Fibroblast of skin of left quadriceps (primary cell): Measurements from ENCODE around the gene PSMC6.

ENCODE experiments used
- DNase-seq, 2 experiments: peaks; one replicate each; pipeline ENCODE4 v3.0.0-alpha.2; 2013; ENCODE audit warnings: low read depth in 2 of 2

Gene PSMC6

DNA sequence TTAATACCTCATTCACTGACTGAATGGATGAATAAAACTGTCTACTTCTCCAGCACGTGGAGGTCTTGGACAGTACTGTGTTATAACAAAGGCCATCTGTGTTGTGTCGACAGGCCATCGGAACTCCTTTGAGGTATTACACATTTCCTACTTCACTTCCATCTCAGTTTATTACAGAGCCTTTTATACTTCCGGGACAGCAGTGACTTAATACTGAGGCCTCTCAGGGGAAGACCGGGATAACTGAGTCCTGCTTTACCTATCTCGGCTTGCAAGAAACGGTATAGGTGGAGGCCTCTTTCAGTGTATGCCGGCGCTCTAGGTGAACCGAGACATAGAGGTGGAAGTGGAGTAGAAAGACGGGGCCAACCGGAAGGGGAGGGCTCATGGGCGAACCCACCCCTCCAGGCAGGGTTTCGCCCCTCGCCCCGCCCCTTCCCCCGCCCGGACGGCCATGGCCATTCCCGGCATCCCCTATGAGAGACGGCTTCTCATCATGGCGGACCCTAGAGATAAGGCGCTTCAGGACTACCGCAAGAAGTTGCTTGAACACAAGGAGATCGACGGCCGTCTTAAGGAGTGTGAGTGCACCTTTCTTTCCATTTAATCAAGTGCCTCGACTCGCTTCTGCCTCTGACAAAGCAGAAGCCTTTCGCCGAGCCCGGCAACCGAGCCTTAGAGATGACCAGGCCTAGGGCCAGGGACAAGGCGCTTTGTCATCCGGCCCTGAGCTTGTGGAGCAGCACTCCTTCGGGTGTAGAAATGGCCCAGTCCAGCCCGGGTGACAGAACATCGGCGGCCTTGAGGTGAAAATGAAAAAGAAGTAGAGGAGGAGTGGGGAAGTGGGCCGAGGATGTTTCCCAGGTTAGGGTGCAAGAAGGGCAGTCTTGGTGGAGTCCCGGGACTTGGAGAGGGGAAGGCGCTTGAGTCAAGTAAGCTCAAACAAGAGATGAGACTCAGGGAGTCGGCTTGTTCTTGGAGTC, at the start of gene PSMC6:
TSS of gene PSMC6 (plus strand) at position 477 of the 983 bp plus-strand sequence. CDS start at position 497, 20 bp downstream.
- DNase-seq: peak; percentile 66 to 71

DNA sequence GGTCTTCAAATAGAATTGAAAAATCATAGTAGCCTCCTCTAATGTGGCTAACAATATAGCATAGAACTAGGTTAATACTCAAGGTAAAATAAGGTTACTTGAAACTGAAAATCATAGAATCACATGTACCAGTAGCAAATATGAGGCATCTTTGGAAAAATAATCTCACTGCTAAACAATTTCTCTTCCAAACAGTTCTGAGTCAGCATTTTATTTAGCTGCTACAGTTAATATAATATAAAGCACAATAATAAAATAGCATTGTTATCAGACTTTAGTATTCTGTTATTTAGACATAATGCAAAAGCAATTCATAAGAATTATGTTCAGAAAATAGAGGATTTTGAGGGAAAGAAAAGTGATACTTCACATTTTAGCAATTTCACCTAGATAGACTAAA, 46.7 kb upstream of the PSMC6 start:
- no peak for DNase-seq

DNA sequence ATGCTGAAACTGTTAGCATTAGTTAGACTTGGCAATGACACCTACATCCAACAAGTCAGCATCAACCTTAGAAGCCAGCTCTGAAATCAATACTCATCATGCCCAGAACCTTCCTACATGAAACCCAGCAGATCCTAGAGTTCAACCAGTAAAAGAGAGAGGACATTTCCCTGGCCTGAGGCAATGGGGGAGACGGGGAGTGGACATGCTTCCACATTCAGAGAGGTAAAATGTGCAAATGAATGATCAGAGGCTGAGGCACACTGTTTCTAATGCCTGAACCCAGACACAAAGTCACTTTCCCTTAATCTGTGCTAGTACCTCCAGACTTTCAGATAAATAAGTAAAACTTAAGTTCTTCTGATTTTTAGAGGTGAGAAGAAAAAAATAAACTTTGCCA, 46.2 kb upstream of the PSMC6 start:
- DNase-seq: no peak

DNA sequence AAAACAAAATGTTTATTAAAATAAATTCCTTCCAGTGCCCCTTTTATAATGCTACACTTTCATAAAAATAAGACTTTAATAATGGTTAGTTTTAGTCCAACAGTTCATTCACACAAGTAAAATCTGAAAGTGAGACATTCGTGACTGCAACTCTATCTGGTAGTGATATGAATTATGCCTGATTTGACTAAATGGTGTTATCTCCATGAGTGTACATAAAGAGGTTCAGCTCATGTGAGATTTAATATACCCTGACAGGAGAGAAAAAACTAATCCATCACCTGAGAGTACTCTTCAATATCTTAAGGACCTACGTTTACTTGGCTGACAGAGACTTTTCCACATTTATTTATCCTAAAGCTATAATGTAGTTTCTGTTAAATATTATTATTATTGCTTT, 45.7 kb upstream of the PSMC6 start:
- no peak for DNase-seq

DNA sequence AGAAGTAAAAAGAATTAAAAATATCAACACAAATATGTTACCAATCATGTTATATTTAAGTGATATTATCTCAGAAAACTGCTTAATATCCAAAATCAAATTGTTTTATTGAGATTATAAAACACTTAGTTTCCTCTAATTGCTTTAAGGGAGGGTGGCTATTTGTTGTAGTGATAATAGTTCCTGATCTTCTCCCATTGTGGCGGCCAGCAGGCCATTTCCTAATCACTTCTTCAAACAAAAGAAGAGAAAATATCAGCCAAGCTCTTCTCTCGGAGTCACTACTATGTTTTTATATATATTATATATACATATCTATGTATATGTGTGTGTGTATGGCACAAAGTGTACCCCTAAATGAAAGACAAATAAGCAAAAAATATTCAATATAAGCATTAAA, 43.1 kb upstream of the PSMC6 start:
- no peak for DNase-seq

DNA sequence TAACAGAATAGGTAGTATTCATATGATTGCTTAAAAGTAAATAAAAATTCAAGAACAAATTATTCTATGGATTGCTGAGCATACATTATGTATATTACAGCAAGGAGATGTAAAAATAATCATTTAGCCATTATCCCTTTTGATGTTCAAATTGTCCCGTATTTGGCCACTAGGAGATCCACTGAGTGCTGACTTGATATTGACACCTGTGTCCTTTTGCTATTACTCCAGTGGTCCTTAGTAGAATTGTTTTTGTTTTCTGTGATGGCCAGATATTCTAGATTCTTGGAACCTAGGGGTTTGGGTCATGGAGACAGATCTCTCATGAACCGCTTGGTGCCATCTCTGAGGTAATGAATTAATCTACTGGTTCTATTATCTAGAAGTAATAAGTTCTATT, 28.4 kb upstream of the PSMC6 start:
- DNase-seq: no peak

DNA sequence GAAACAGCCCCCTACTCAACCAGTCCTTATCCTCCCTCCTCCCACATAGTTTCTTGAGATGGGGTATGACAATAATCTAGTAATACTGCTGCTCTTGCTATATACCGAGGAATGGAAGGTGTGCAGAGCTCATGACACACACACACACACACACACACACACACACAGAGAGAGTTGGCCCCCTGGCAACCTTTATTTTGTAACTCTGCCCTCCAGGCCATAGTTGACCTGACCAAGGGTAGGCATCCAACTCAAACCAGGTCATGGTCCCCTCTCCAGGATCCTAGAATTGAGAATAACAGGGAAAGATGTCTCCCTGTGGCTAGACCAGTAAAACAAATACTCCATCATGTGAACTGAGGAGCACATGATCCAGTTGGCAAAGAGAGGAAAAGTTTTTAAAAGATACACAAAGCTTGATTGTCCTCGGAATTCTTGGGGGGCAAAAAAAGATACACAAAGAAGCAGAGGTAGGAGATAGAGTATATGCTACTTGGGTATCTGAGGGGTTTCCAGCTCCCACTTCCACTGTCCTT, 22.9 kb upstream of the PSMC6 start:
- no peak for DNase-seq

DNA sequence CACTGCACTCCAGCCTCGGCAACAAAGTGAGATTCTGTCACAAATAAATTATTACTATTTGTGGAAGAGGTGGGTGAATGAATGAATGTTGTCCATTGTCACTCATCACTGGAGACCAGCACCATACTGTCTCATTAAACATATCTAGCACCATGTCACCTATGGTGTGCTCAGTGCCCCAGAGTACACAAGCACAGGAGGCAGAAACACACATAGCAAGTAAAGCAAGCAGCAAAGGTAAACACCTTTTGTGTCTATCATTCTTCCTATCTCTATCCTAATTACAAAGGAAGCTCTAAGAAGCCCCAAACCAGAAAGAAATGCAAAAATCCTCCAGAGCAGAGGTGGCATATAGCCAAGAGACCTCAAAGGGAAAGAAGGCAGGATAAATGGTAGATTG, 20.8 kb upstream of the PSMC6 start:
- DNase-seq: no peak

DNA sequence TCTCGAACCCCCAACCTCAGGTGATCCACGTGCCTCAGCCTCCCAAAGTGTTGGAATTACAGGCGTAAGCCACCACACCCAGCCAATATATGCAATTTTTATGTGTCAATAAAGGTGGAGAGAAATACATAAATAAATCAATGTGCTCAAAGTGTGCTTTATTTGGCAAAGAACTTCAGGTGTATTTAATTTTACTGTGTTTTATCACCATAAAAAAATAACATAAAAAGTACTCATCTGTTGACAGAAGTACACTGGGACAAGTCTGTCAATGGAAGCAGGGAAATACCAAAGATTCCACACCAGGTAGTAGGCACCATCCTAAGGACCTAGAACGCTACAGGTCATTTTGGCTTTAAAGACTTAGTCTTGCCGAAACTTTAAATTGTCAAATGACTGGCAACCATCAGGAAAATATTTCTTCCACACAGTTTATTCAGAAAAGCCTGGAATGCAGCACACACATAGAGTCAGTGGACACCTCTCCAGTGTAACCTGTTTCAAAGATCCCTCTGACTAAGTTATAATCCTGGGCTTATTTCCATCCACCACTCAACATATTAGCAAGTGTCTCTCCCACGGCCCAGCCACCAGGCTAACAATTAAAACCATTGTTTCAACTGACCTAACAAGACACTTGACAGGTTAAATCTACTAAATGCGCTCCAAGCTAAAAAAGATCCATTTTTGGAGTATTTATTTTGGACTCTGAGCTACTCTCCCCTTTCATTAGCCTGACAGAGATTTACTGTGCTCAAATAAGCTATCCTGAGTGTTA, 15.8 kb upstream of the PSMC6 start:
- no peak for DNase-seq

DNA sequence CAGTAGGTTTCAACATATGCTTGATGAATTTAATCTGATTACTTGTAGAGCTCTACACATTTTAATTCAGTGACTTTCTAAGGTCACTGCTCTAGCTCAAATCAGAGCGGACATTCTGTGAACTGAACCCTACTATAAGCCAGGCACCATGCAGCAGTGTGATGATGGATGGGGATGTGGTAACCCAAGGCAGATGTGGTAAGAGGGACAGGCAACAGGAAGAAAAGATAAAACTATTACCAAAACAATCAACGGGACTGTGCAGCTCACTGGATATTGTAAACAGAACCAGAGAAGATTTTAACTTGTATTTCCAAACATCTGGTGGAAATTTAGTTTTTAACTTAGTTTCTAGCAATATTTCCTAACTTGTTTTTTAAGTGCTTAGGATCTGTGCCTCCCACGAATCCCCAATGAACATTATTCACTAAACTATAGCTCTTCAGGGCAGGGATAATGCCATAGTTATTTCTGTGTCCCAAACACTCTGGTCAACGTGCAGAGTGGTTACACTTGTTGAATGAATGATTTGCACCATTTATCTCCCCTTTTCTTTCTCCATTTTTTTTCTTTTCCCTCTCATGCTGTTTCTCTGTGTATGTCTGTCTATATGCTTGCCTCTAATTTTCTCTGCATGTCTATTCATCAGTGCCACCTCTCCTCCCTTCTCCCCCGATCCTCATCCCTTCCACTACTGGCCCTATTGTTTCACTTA, 14.6 kb upstream of the PSMC6 start:
- DNase-seq: peak in 1 of 2 experiments; percentile 27

DNA sequence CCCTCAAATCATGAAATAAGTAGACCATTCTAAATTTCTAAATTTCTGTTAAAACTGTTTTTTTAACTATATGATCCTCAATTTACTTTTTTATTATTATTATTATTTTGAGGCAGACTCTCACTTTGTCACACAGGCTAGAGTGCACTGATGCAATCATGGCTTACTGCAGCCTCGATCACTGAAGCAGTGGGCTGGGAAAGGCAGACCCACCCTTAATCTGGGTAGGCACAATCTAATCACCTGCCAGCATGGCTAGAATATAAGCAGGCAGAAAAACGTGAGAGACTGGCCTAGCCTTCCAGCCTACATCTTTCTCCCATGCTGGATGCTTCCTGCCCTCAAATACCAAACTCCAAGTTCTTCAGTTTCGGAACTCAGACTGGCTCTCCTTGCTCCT, 14.0 kb upstream of the PSMC6 start:
- DNase-seq: no peak

DNA sequence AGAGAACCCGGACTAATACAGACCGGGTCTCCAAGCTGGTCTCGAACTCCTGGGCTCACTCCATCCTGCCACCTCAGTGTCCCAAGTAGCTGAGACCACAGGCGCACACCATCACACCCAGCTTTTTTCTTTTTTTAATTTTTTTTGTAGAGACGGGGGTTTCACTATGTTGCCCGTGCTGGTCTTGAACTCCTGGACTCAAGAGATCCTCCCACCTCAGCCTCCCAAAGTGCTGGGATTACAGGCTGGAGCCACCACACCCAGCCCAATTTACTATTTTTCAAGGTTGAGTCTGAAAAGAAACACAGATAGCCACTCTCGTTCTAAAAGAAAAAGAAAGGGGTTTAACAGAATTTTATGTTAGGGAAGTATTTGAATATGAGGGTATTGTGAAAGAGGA, 13.5 kb upstream of the PSMC6 start:
- DNase-seq: no peak

DNA sequence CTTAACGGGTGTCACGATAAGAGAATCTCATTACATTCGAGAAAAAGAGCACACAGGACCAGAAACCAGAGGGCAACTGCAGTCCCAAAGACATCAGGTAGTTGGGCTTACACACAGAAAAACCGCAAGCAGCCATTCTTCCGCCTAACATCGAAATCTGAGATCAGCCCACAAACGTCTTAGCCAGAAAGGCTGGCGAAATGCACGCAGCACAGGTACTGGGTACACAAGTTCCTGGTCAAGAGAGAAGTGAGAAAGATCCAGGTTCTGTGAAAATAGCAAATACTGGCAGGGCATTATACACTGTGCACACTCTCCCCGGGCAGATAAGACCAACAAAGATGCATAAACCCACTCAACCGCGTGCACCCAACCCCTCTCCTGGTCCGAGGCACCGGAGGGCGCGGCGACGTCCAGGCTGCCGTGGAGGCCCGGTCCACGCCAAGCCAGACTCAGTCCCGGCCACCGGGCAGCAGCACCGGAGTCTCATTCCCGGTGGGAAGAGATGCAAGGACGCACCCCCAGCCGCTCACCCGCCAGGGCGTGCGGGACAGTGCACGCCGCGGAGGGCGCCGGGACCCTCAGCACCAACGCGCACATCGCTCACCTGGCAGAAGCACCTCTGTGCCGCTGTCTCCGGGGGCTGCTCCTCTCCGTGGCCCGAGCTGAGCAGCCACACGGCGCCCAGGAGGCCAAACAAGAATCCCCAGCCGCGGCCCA, 12.1 kb upstream of the PSMC6 start:
- DNase-seq: peak in 1 of 2 experiments; percentile 11

DNA sequence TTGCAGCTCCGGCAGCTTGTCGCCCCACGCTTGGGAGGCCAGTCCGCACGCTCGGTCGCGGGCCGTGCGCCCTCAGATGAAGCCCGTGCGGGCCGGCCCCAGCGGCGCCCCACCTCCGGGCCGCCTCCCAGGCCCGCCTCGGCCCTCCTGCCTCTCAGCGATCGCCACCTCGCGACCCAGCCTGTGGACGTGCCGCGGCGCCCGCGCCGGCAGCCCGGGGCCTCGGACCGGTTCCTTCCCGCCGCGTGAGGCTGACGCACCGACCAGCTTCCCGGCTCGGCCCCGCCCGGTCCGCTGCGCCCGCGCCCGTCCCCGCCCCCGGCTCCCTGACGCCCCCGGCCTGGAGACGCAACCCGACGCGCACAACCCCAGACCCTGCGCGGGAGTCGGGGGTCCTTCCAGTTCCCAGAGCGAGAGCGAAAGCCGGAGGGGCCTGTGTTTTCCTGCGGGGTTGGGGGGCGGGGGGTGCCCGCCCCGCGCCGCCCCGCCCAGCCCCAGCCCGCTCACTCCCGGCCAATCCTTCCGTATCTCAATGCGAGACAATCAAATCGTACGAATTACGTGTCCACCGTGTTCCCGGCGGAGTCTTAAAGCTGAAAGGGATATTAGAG, 11.4 kb upstream of the PSMC6 start, which contains the start of gene ERO1A:
TSS of gene ERO1A (minus strand) at position 78 of the 611 bp plus-strand sequence. CDS start at position 1, 77 bp downstream.
- DNase-seq: peak; percentile 53 to 56

DNA sequence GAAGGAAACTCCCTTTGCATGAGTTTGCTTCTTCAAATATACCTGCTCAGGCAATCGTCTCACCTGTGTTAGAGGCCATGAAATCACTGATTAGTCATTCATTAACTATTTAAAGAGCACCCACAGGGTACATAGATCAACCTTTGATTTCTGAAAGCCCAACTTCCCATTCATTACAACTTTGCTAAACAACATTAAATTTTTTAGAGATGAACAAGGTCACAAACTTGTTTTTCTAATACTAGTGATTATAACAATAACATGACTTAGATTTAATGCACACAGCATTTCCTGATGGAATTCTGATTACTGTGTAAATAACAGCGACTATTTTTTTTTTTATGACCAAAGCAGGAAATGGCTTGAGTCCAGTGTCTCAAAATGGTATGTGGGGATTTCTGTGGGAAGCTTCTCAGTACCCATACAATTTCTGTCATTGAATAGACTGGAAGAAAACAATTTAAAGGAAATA, 6.3 kb upstream of the PSMC6 start:
- no peak for DNase-seq

DNA sequence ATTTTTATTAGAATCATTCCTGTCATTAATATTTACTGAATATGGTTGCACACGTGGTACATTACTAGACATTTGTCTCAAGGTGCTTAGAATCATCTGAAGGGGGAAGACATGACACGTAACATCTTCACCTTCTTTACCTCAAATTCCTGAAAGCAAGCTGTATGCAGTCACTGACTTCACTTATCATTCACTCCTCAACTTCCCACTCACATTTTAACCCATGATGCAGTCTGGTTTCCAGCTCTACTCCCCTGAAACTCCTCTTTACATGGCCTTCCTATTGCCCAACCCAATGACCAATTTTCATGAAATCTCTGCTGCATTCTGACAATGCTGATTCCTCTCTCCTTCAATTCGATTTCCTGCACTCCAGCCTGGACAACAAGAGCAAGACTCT, 5.8 kb upstream of the PSMC6 start:
- no peak for DNase-seq

DNA sequence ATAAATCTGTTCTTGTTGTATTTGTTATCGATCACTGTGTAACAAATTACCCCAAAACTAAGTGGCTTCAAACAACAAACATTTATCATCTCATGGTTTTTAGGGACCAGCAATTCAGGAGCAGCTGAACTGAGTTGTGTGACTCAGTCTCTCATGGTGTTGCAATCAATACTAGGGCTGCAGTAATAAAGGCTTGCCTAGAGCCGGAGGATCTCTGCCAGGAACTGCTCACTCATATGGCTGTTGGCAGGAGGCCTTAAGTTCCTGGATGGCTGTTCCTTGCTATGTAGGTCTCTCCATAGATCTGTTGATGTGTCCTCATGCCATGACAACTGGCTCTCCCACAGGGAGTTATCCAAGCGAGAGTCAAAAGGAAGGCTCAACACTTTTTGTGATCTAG, 3.8 kb upstream of the PSMC6 start:
- DNase-seq: peak; percentile 87

DNA sequence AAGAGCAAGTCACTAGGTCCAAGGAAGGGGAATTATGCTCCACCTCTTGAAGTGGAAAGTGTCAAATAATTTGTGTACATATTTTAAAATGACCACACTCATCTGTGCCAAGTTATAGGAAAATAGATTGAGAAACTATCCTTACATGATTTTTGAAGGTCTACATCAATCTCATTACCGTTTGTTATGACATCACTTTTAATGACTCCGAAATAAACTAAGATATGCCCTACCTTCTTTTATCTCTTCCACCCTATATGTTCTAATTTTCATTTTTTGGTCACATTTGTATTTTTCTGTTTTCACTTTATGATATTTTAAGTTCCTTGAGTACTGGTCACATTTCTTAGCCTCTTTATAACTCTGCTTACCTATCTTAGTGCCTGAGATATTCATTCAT, 3.3 kb upstream of the PSMC6 start:
- DNase-seq: no peak

DNA sequence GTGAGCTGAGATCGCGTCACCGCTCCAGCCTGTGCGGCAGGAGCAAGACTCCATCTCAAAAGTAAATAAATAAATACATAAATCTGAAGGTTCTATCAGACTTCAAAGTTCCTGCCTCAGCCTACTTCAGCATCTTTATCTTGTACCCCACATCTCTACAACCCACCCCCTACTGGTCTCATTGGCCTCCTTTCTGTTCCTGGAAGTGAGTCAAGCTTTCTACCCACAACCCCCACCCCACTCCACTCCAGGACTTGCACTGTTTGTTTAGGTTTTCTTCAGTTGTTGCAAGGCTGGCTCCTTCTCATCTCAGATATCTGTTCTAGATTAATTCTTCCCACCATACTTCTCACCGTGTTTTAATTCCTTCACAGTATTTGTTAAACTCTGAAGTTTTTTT, 714 bp upstream of the PSMC6 start:
- no peak for DNase-seq

DNA sequence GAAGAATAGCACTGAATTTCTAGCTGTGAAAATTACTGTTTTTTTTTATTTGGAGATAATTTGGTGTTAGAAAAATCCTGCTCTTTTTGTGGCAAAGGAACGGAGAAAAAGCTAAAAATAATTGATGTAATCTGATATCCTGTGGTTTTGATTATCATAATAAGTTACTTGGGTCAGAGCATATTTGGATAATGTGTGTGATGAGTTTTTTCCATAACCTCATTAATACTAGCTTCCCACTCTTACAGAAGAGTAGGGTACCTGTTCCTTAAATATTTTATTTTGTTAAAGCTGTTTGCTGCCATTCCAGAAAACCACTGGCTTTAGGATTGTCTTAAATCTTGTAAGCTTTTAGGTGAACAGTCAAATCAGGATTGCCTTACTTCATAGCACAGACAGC, 4.7 kb downstream of the PSMC6 start:
- DNase-seq: no peak

DNA sequence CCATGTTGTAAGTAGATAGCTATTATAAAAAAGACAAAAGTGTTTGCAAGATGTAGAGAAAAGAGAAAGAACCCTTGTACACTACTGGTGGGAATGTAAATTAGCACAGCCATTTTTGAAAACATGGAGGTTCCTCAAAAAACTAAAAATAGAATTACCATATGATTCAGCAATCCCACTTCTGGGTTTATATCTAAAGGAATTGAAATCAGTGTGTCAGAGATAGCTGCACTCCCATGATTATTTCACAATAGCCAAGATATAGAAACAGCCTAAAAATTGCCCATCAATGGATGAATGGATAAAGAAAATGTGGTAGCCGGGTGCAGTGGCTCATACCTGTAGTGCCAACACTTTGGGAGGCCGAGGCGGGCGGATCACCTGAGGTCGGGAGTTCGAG, 9.2 kb downstream of the PSMC6 start:
- no peak for DNase-seq
